Subcutaneous adipose tissue (tissue), 4 donors: Measurements from ENCODE around the gene PIGT. TPM values are rescaled to one million over a fixed set of nuclear protein-coding genes. Genes with fewer than 3 reads are reported as not detected.

Experiments
- CTCF ChIP-seq: fragments of 450-650 bp; IDR thresholded peaks from one replicate; pipeline ENCODE4 v1.5.1; 2016; ENCODE audit warnings: low read depth, mild to moderate bottlenecking, control low read depth, antibody characterized with exemption, moderate library complexity
- total RNA-seq, 4 donors: library from RNA; depleted of rRNA; stranded (reverse); fragments of >200 nt; gene quantifications; one replicate each; pipeline ENCODE4 v1.1.0, GENCODE V29; 2016

The PIGT gene
- total RNA-seq, 4 donors from 2014 or later: 49.5 to 94.0 (median 79.9) TPM

- no peak for TF ChIP-seq CTCF
These were observed 30.0 kb downstream of the PIGT start for GRCh38 chr20:45445805-45446562.

GRCh38 chr20:45448270-45448669, 32.3 kb downstream of the PIGT start:
- no peak for TF ChIP-seq CTCF

- no peak for TF ChIP-seq CTCF
These were observed 33.6 kb downstream of the PIGT start for GRCh38 chr20:45449528-45449927.

GRCh38 chr20:45450097-45450818, 34.3 kb downstream of the PIGT start:
- no peak for TF ChIP-seq CTCF

GRCh38 chr20:45452238-45452637, 36.3 kb downstream of the PIGT start:
- TF ChIP-seq CTCF: no peak

- no peak for TF ChIP-seq CTCF
These were observed 37.1 kb downstream of the PIGT start for GRCh38 chr20:45452772-45453691.
